Liver (tissue), 9 donors: ENCODE results near the gene NME1. TPM values are rescaled to one million over a fixed set of nuclear protein-coding genes. Genes with fewer than 3 reads are reported as not detected.
"Not testable (repeated sequence)": the region's sequence is repeated elsewhere in the genome, so short reads cannot be mapped to it uniquely, and the experiment has no call there.

Experiments
- DNase-seq: peaks from one replicate; pipeline ENCODE4 v3.0.0-alpha.2; 2017; ENCODE audit warnings: low spot score
- H3K27ac ChIP-seq, 2 donors: one replicate each; pipeline ENCODE4 v1.7.0; 2013; ENCODE audit warnings: inconsistent platforms in 2 of 2, low read length in 2 of 2, control low read depth in 1 of 2, low read depth in 1 of 2, mild to moderate bottlenecking in 1 of 2
- H3K27me3 ChIP-seq, 4 donors: one replicate each; pipeline versions ENCODE4 v1.6.1 to v1.7.0; 2013; ENCODE audit warnings: low read length in 3 of 4, inconsistent platforms in 1 of 4, mild to moderate bottlenecking in 1 of 4, moderate library complexity in 1 of 4; ENCODE audit not compliant: control insufficient read depth in 4 of 4, insufficient read depth in 4 of 4
- H3K36me3 ChIP-seq, 4 donors: one replicate each; pipeline versions ENCODE4 v1.6.1 to v1.7.0; 2013; ENCODE audit warnings: low read length in 3 of 4, mild to moderate bottlenecking in 3 of 4, low read depth in 1 of 4, moderate library complexity in 1 of 4; ENCODE audit not compliant: control insufficient read depth in 4 of 4, insufficient read depth in 3 of 4
- H3K4me1 ChIP-seq, 4 donors: one replicate each; pipeline versions ENCODE4 v1.6.1 to v1.7.0; 2013; ENCODE audit warnings: low read length in 3 of 4, mild to moderate bottlenecking in 3 of 4, moderate library complexity in 1 of 4; ENCODE audit not compliant: control insufficient read depth in 4 of 4, insufficient read depth in 4 of 4
- H3K4me3 ChIP-seq, 3 donors: one replicate each; pipeline versions ENCODE4 v1.6.1 to v1.7.0; 2013; ENCODE audit warnings: low read length in 3 of 3, control low read depth in 1 of 3, low read depth in 1 of 3, mild to moderate bottlenecking in 1 of 3
- H3K9ac ChIP-seq, 2 donors: one replicate each; pipeline ENCODE4 v1.7.0; 2013; ENCODE audit warnings: low read length in 2 of 2, mild to moderate bottlenecking in 2 of 2, moderate library complexity in 2 of 2, control low read depth in 1 of 2, low read depth in 1 of 2
- H3K9me3 ChIP-seq, 4 donors: one replicate each; pipeline versions ENCODE4 v1.6.1 to v1.7.0; 2013; ENCODE audit warnings: low read length in 3 of 4; ENCODE audit not compliant: control insufficient read depth in 4 of 4
- ATF3 ChIP-seq: IDR thresholded peaks from 2 replicates; pipeline ENCODE4 v1.6.1; 2016; ENCODE audit warnings: antibody characterized with exemption
- CTCF ChIP-seq: fragments of 150-350 bp; IDR thresholded peaks from 2 replicates; pipeline ENCODE4 v1.5.1; 2017; ENCODE audit warnings: improper control_type of control experiment, low read depth, low read length; ENCODE audit not compliant: missing input control
- EGR1 ChIP-seq, 2 donors: IDR thresholded peaks; 2 replicates each; pipeline ENCODE4 v1.6.1; 2016 to 2018; ENCODE audit warnings: antibody characterized with exemption in 2 of 2, low read depth in 2 of 2
- FOXA1 ChIP-seq: IDR thresholded peaks from 2 replicates; pipeline ENCODE4 v1.6.1; 2016; ENCODE audit warnings: antibody characterized with exemption
- FOXA2 ChIP-seq: IDR thresholded peaks from 2 replicates; pipeline ENCODE4 v1.6.1; 2016; ENCODE audit warnings: antibody characterized with exemption
- GABPA ChIP-seq, 2 donors: IDR thresholded peaks in 1 of 2; conservative IDR thresholded peaks in 1 of 2; 2 replicates each; pipeline ENCODE4 v1.6.1; 2016; ENCODE audit warnings: antibody characterized with exemption in 2 of 2, mild to moderate bottlenecking in 1 of 2, moderate library complexity in 1 of 2
- HNF4A ChIP-seq, 2 donors: conservative IDR thresholded peaks; 2 replicates each; pipeline ENCODE4 v1.6.1; 2016; ENCODE audit warnings: antibody characterized with exemption in 2 of 2, mild to moderate bottlenecking in 2 of 2
- HNF4G ChIP-seq: IDR thresholded peaks from 2 replicates; pipeline ENCODE4 v1.6.1; 2016; ENCODE audit warnings: antibody characterized with exemption
- JUND ChIP-seq, 2 donors: IDR thresholded peaks; 2 replicates each; pipeline ENCODE4 v1.6.1; 2016; ENCODE audit warnings: antibody characterized with exemption in 2 of 2
- MAX ChIP-seq: IDR thresholded peaks from 2 replicates; pipeline ENCODE4 v1.6.1; 2016; ENCODE audit warnings: antibody characterized with exemption
- NR2F2 ChIP-seq: IDR thresholded peaks from 2 replicates; pipeline ENCODE4 v1.6.1; 2016; ENCODE audit warnings: antibody characterized with exemption
- RAD21 ChIP-seq, 2 donors: IDR thresholded peaks; 2 replicates each; pipeline ENCODE4 v1.6.1; 2016; ENCODE audit warnings: antibody characterized with exemption in 2 of 2, mild to moderate bottlenecking in 2 of 2
- REST ChIP-seq: IDR thresholded peaks from 2 replicates; pipeline ENCODE4 v1.6.1; 2016; ENCODE audit warnings: antibody characterized with exemption, mild to moderate bottlenecking
- RXRA ChIP-seq, 2 donors: IDR thresholded peaks; 2 replicates each; pipeline ENCODE4 v1.6.1; 2017 to 2018; ENCODE audit warnings: antibody characterized with exemption in 2 of 2, mild to moderate bottlenecking in 1 of 2
- SP1 ChIP-seq: IDR thresholded peaks from 2 replicates; pipeline ENCODE4 v1.6.1; 2018; ENCODE audit warnings: antibody characterized with exemption, mild to moderate bottlenecking
- TAF1 ChIP-seq: conservative IDR thresholded peaks from 2 replicates; pipeline ENCODE4 v1.6.1; 2016; ENCODE audit warnings: antibody characterized with exemption, mild to moderate bottlenecking
- YY1 ChIP-seq: IDR thresholded peaks from 2 replicates; pipeline ENCODE4 v1.6.1; 2016; ENCODE audit warnings: antibody characterized with exemption, mild to moderate bottlenecking
- ZBTB33 ChIP-seq: IDR thresholded peaks from 2 replicates; pipeline ENCODE4 v1.6.1; 2016; ENCODE audit warnings: antibody characterized with exemption
- WGBS: extraction: QIAGEN DNeasy Blood & Tissue Kit; methylation state at CpG from one replicate; pipeline ENCODE4 v1.1.7; 2013; 5-methylcytosine and 5-hydroxymethylcytosine counted together
- polyA plus RNA-seq, 2 donors: library from polyadenylated mRNA; stranded (reverse) in 1 of 2; unstranded in 1 of 2; fragments of 200-250 nt in 1 of 2; fragments of >200 nt in 1 of 2; fragmentation: Nextera tagmentation in 1 of 2; extraction: Ambion mirVana in 1 of 2; gene quantifications; one replicate each; pipeline versions ENCODE4 v1.2.1 to v1.2.3, GENCODE V29; 2013 to 2015
- total RNA-seq, 2 donors: library from RNA; depleted of rRNA; stranded (reverse); fragments of >200 nt; gene quantifications; one replicate each; pipeline ENCODE4 v1.2.3, GENCODE V29; 2014
- donor health status: healthy.
- donor health status: healthy.
- donor health status: healthy.
- donor health status: healthy.
- donor health status: healthy.

The NME1 gene
- total and polyA plus RNA-seq, 4 donors = 26.7 to 97.3 (median 57.4) TPM

GRCh38 chr17:51169340-51169739, 16.0 kb downstream of the NME1 start:
- no peak for TF ChIP-seq JUND (IDR thresholded peaks at IDR 0.05)
- TF ChIP-seq HNF4G = no peak
- no peak for TF ChIP-seq CTCF
- no peak for TF ChIP-seq TAF1

GRCh38 chr17:51170736-51171135, 17.4 kb downstream of the NME1 start:
- Histone ChIP-seq H3K4me3 (no peak overlapping the region), H3K9me3 (no peaks in the 10 kb centered on the region), H3K27me3 (no peaks in the 10 kb centered on the region), H3K36me3 (peaks cover 8 to 26% (median 21%) of the 10 kb centered on the region in 4 donors), H3K9ac (no peak overlapping the region), H3K27ac (no peak overlapping the region), H3K4me1 (peaks cover 0 to 10% (median 4%) of the 10 kb centered on the region in 4 donors)
- TF ChIP-seq JUND (IDR thresholded peaks at IDR 0.05) (no peak), REST (no peak), TAF1 (no peak), NR2F2 (no peak), RAD21 (IDR thresholded peaks at IDR 0.05) (no peak), GABPA (IDR thresholded peaks at IDR 0.05 in 1 of 2, conservative IDR thresholded peaks at IDR 0.05 in 1 of 2) (no peak), FOXA2 (no peak), ATF3 (no peak), ZBTB33 (no peak), RXRA (IDR thresholded peaks at IDR 0.05) (no peak), SP1 (no peak), MAX (no peak), CTCF (no peak), FOXA1 (no peak), YY1 (no peak), HNF4G (no peak), HNF4A (conservative IDR thresholded peaks at IDR 0.05) (no peak), EGR1 (IDR thresholded peaks at IDR 0.05; ENCODE audit: low read depth in 2 of 2) (no peak)
- no peak for DNase-seq
- 88% methylated on average over 2 of the region's 2 CpGs for WGBS

More at GRCh38 chr17:51169340-51169739, 16.0 kb downstream of the NME1 start:
- H3K9me3 ChIP-seq = no peaks in the 10 kb centered on the region
- 96% methylated on average over 1 of the region's 1 CpG for WGBS
- H3K4me1 ChIP-seq = peaks cover 3 to 15% (median 8%) of the 10 kb centered on the region in 4 donors
- H3K27me3 ChIP-seq = no peaks in the 10 kb centered on the region
- no peak overlapping the region for H3K4me3 ChIP-seq
- H3K27ac ChIP-seq = no peak overlapping the region
- peaks cover 5 to 26% (median 21%) of the 10 kb centered on the region in 4 donors for H3K36me3 ChIP-seq
- H3K9ac ChIP-seq = no peak overlapping the region
- no peak for DNase-seq

- H3K4me3 ChIP-seq, DNase-seq, H3K27me3 ChIP-seq, H3K4me1 ChIP-seq, H3K9ac ChIP-seq, H3K27ac ChIP-seq, H3K9me3 ChIP-seq: not testable (repeated sequence)
- 88% methylated on average over 9 of the region's 9 CpGs for WGBS
- peaks cover 8 to 26% (median 21%) of the 10 kb centered on the region in 4 donors for H3K36me3 ChIP-seq
Measured at GRCh38 chr17:51172030-51172429, 18.7 kb downstream of the NME1 start.
